GM23338 (cell line): ENCODE data around the gene ST6GALNAC3. TPM values are rescaled to one million over a fixed set of nuclear protein-coding genes. Genes with fewer than 3 reads are reported as not detected.

ENCODE experiments used
- ATAC-seq: fragments of 200-7000 bp; cut with Tn5 transposase; 3 replicates; pipeline ENCODE4 v1.9.1; 2020
- DNase-seq: peaks from one replicate; pipeline ENCODE4 v3.0.0-alpha.2; 2015; ENCODE audit warnings: low spot score
- H2AFZ ChIP-seq: fragments of 200-600 bp; sonication (generic); 2 replicates; pipeline ENCODE4 v1.8.0; 2016; ENCODE audit warnings: antibody characterized with exemption, mild to moderate bottlenecking, moderate library complexity
- H3F3A ChIP-seq: fragments of 200-600 bp; sonication (generic); replicated peaks from 2 replicates; pipeline ENCODE4 v1.8.0; 2017; ENCODE audit warnings: antibody characterized with exemption, mixed run types, low read depth
- H3K27ac ChIP-seq: fragments of 200-600 bp; sonication (generic); 2 replicates; pipeline ENCODE4 v1.6.1; 2016; ENCODE audit warnings: low read depth
- H3K27me3 ChIP-seq: fragments of 200-600 bp; sonication (generic); 2 replicates; pipeline ENCODE4 v1.8.0; 2016; ENCODE audit warnings: mild to moderate bottlenecking, mixed run types, moderate library complexity; ENCODE audit not compliant: insufficient read depth
- H3K36me3 ChIP-seq: fragments of 200-600 bp; sonication (generic); 2 replicates; pipeline ENCODE4 v1.8.0; 2016; ENCODE audit warnings: mild to moderate bottlenecking; ENCODE audit not compliant: insufficient read depth
- H3K4me1 ChIP-seq: fragments of 200-600 bp; sonication (generic); 2 replicates; pipeline ENCODE4 v1.8.0; 2016; ENCODE audit warnings: mild to moderate bottlenecking, moderate library complexity; ENCODE audit not compliant: insufficient read depth
- H3K4me2 ChIP-seq: fragments of 200-600 bp; sonication (generic); 2 replicates; pipeline ENCODE4 v1.7.1; 2017; ENCODE audit warnings: mixed run types
- H3K4me3 ChIP-seq: fragments of 200-600 bp; sonication (generic); 2 replicates; pipeline ENCODE4 v1.6.1; 2016; ENCODE audit warnings: mixed run types
- H3K79me2 ChIP-seq: fragments of 200-600 bp; sonication (generic); replicated peaks from 2 replicates; pipeline ENCODE4 v1.8.0; 2017; ENCODE audit warnings: mild to moderate bottlenecking; ENCODE audit not compliant: insufficient read depth
- H3K9me2 ChIP-seq: fragments of 200-600 bp; sonication (generic); 2 replicates; pipeline ENCODE4 v1.8.0; 2017; ENCODE audit not compliant: insufficient read depth
- H4K20me1 ChIP-seq: fragments of 200-600 bp; sonication (generic); replicated peaks from 2 replicates; pipeline ENCODE4 v1.8.0; 2017; ENCODE audit warnings: mild to moderate bottlenecking; ENCODE audit not compliant: insufficient read depth
- H3K27ac Mint-ChIP-seq: 2 replicates; pipeline ENCODE4 v1.8.0; 2020; ENCODE audit warnings: inconsistent platforms, mild to moderate bottlenecking, moderate library complexity, mixed read lengths
- H3K27me3 Mint-ChIP-seq: 3 replicates; pipeline ENCODE4 v1.8.0; 2022; ENCODE audit warnings: low read depth, mild to moderate bottlenecking, moderate library complexity, mixed read lengths, inconsistent platforms; ENCODE audit not compliant: insufficient read depth, poor library complexity
- H3K36me3 Mint-ChIP-seq: 3 replicates; pipeline ENCODE4 v1.8.0; 2021; ENCODE audit warnings: low read depth, mild to moderate bottlenecking, inconsistent platforms, moderate library complexity, mixed read lengths
- H3K4me1 Mint-ChIP-seq: 3 replicates; pipeline ENCODE4 v1.8.0; 2020; ENCODE audit warnings: mild to moderate bottlenecking, inconsistent platforms, mixed read lengths
- H3K4me3 Mint-ChIP-seq: 3 replicates; pipeline ENCODE4 v1.8.0; 2021; ENCODE audit warnings: moderate library complexity, mild to moderate bottlenecking, inconsistent platforms, mixed read lengths
- H3K9me3 Mint-ChIP-seq: 3 replicates; pipeline ENCODE4 v1.8.0; 2020; ENCODE audit warnings: moderate library complexity, mild to moderate bottlenecking, inconsistent platforms, mixed read lengths
- CTCF ChIP-seq, 2 experiments: fragments of 200-600 bp in 1 of 2; sonication (generic) in 1 of 2; conservative IDR thresholded peaks; 2 replicates each; pipeline versions ENCODE4 v1.5.1 to v1.6.1; 2016 to 2017; ENCODE audit warnings: antibody characterized with exemption in 2 of 2, low read depth in 2 of 2, mild to moderate bottlenecking in 2 of 2, moderate library complexity in 1 of 2
- EZH2 ChIP-seq: fragments of 200-600 bp; sonication (generic); IDR thresholded peaks from one replicate; pipeline ENCODE4 v1.8.0; 2017; ENCODE audit warnings: antibody characterized with exemption, mild to moderate bottlenecking, low read depth; ENCODE audit not compliant: unreplicated experiment
- JUNB ChIP-seq: IDR thresholded peaks from one replicate; pipeline ENCODE4 v1.6.1; 2016; ENCODE audit warnings: antibody characterized with exemption; ENCODE audit not compliant: unreplicated experiment
- POLR2AphosphoS5 ChIP-seq: IDR thresholded peaks from 2 replicates; pipeline ENCODE4 v1.6.1; 2016; ENCODE audit warnings: antibody characterized with exemption, low read depth
- STAT1 ChIP-seq: IDR thresholded peaks from one replicate; pipeline ENCODE4 v1.6.1; 2016; ENCODE audit warnings: antibody characterized with exemption; ENCODE audit not compliant: unreplicated experiment
- ZNF331 ChIP-seq: fragments of 250-450 bp; sonication (Bioruptor Pico); IDR thresholded peaks from 2 replicates; pipeline ENCODE4 v1.5.0; 2020; ENCODE audit warnings: low read depth, mild to moderate bottlenecking, moderate library complexity
- ZNF462 ChIP-seq: fragments of 250-450 bp; sonication (Bioruptor Pico); IDR thresholded peaks from 2 replicates; pipeline ENCODE4 v1.5.0; 2020; ENCODE audit warnings: mild to moderate bottlenecking, moderate library complexity
- polyA plus RNA-seq: library from polyadenylated mRNA; unstranded; fragments of >200 nt; fragmentation: Nextera tagmentation; extraction: Ambion mirVana; gene quantifications from 2 replicates; pipeline ENCODE4 v1.2.1, GENCODE V29; 2016
- total RNA-seq: library from RNA; depleted of rRNA; stranded (reverse); fragments of >200 nt; shearing (Covaris generic); gene quantifications from 2 replicates; pipeline ENCODE4 v1.2.3, GENCODE V29; 2014

Gene ST6GALNAC3
- total and polyA plus RNA-seq, 2 experiments from 2014 or later, result 4.7 to 11.6 TPM

DNA sequence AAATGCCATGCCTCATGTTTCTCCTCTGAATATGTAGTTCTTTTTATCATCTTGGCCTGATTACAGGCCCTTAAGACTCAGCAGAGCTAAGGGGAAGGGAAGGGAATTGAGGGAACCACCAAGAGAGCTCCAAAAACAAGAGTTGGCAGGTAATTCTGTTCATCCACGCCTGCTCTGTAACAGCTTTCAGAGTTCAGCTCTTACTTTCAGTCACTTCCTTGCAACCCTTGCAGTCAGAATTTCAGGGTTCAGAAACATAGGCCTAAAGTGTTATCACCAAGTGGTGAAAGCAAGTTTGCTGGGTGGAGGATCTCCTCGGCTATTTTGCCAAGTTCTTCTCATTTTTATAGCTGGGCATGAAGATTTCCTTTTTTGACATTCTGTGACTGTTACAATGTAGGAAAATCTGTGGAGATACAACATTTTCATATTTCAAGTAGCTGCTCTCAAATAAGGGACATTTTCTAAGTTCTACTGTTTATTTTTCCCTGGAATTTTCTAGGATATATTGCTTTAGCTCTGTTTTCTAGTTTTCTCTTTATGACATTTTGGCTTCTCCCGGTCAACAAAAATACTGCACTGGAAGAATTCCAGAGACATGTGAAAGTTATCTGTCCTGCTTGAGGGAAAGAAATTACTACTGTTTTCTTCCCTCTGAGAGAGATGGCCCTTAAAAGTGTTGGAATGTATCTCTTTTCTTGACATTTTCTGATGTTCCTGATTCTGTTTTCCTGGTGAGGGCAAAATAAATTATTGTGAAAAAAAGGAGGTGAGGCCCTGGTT is 540.9 kb downstream of the ST6GALNAC3 start (continued):
- TF ChIP-seq ZNF462 (CRISPR knock-in tag), result no peak
- TF ChIP-seq STAT1, result no peak

- no peaks in the 10 kb centered on the region for H3K27me3 ChIP-seq
- ATAC-seq, result no peak
These were observed 545.8 kb downstream of the ST6GALNAC3 start for GRCh38 chr1:76620371-76620770.

More at GRCh38 chr1:76620371-76620770, 545.8 kb downstream of the ST6GALNAC3 start:
- Mint-ChIP-seq H3K4me1 (peaks cover 4% of the 10 kb centered on the region; the same call in 2 of the 3 replicates), H3K27me3 (no peaks in the 10 kb centered on the region), H3K27ac (no peak overlapping the region), H3K36me3 (no peaks in the 10 kb centered on the region), H3K9me3 (no peaks in the 10 kb centered on the region), H3K4me3 (no peak overlapping the region)
- Histone ChIP-seq H3F3A (no peaks in the 10 kb centered on the region), H2AFZ (no peak overlapping the region), H3K36me3 (no peaks in the 10 kb centered on the region), H3K4me2 (no peak overlapping the region), H3K4me1 (no peaks in the 10 kb centered on the region), H3K79me2 (no peaks in the 10 kb centered on the region), H3K27ac (no peak overlapping the region), H4K20me1 (no peaks in the 10 kb centered on the region), H3K9me2 (no peaks in the 10 kb centered on the region), H3K4me3 (no peak overlapping the region)
- no peak for DNase-seq
- no peak for TF ChIP-seq JUNB
- no peak for TF ChIP-seq POLR2AphosphoS5
- TF ChIP-seq CTCF (conservative IDR thresholded peaks at IDR 0.05; ENCODE audit: low read depth in 2 of 2), result peak in 1 of 2 experiments; percentile 15; a peak in 1 of 4 replicates
- no peak for TF ChIP-seq ZNF331 (CRISPR knock-in tag)
- TF ChIP-seq EZH2, result no peak
